Thoracic aorta (tissue), 2 donors: ENCODE results near the gene HMG20A. TPM values are rescaled to one million over a fixed set of nuclear protein-coding genes. Genes with fewer than 3 reads are reported as not detected.

ENCODE experiments used
- ATAC-seq: fragments of 150-250 bp; one replicate; pipeline ENCODE4 v1.8.0; 2017; ENCODE audit warnings: low read depth; ENCODE audit not compliant: insufficient number of reproducible peaks, low FRiP score
- DNase-seq: peaks from one replicate; pipeline ENCODE4 v3.0.0-alpha.2; 2020; ENCODE audit warnings: low spot score
- H3K27ac ChIP-seq, 2 donors: fragments of 200-600 bp; sonication (generic); 1 replicate in 1 of 2; 2 replicates in 1 of 2; pipeline ENCODE4 v1.5.1; 2016; ENCODE audit warnings: mild to moderate bottlenecking in 2 of 2, moderate library complexity in 2 of 2
- H3K27me3 ChIP-seq: fragments of 200-600 bp; sonication (generic); replicated peaks from 2 replicates; pipeline ENCODE4 v1.6.0; 2016; ENCODE audit warnings: mild to moderate bottlenecking; ENCODE audit not compliant: insufficient read depth
- H3K36me3 ChIP-seq: fragments of 200-600 bp; sonication (generic); one replicate; pipeline ENCODE4 v1.5.1; 2016
- H3K4me1 ChIP-seq, 2 donors: fragments of 200-600 bp; sonication (generic); 1 replicate in 1 of 2; 2 replicates in 1 of 2; pipeline versions ENCODE4 v1.5.1 to v1.6.0; 2016; ENCODE audit warnings: low read depth in 2 of 2, mild to moderate bottlenecking in 1 of 2; ENCODE audit not compliant: control insufficient read depth in 1 of 2
- H3K4me3 ChIP-seq: fragments of 200-600 bp; sonication (generic); 2 replicates; pipeline ENCODE4 v1.5.1; 2016; ENCODE audit warnings: mild to moderate bottlenecking
- H3K9me3 ChIP-seq: fragments of 200-600 bp; sonication (generic); 2 replicates; pipeline ENCODE4 v1.5.1; 2016
- total RNA-seq, 2 donors: library from RNA; depleted of rRNA; stranded (reverse); fragments of >200 nt; gene quantifications; one replicate each; pipeline versions ENCODE4 v1.1.0 to v1.2.3, GENCODE V29; 2016
- TF ChIP-seq, protein P1 (sequence below): fragments of 200-600 bp; sonication (generic); IDR thresholded peaks from one replicate; pipeline ENCODE4 v1.5.1; 2019; ENCODE audit warnings: antibody characterized with exemption

HMG20A gene
- total RNA-seq, 2 donors from 2014 or later: 25.7 to 47.3 TPM

DNA sequence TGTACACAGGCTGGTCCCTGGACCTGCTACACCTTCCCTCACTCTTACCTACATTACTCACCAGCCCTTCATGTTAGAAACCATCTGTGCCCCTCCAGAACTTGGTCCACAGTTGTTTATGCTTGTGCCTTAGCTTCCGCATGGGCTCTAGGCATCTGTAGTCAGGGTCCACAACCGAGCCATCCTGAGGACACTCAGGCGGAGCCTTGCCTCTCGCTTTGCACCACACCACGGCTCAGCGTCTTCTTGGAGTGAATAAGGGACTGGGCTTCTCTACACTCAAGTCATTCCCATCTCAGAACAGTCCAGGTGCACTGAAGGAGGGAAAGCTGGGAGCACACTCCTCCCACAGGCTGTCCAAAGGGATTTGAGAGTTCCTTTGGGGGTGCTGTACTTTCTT lies 97.8 kb downstream of the HMG20A start:
- no peak overlapping the region for H3K27ac ChIP-seq
- no peaks in the 10 kb centered on the region for H3K9me3 ChIP-seq
- H3K36me3 ChIP-seq: no peaks in the 10 kb centered on the region
- no peaks in the 10 kb centered on the region for H3K4me1 ChIP-seq
- no peaks in the 10 kb centered on the region for H3K27me3 ChIP-seq
- TF ChIP-seq, protein P1, sequence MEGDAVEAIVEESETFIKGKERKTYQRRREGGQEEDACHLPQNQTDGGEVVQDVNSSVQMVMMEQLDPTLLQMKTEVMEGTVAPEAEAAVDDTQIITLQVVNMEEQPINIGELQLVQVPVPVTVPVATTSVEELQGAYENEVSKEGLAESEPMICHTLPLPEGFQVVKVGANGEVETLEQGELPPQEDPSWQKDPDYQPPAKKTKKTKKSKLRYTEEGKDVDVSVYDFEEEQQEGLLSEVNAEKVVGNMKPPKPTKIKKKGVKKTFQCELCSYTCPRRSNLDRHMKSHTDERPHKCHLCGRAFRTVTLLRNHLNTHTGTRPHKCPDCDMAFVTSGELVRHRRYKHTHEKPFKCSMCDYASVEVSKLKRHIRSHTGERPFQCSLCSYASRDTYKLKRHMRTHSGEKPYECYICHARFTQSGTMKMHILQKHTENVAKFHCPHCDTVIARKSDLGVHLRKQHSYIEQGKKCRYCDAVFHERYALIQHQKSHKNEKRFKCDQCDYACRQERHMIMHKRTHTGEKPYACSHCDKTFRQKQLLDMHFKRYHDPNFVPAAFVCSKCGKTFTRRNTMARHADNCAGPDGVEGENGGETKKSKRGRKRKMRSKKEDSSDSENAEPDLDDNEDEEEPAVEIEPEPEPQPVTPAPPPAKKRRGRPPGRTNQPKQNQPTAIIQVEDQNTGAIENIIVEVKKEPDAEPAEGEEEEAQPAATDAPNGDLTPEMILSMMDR: no peak
- no peak for DNase-seq
- no peak for ATAC-seq
- no peak overlapping the region for H3K4me3 ChIP-seq

DNA sequence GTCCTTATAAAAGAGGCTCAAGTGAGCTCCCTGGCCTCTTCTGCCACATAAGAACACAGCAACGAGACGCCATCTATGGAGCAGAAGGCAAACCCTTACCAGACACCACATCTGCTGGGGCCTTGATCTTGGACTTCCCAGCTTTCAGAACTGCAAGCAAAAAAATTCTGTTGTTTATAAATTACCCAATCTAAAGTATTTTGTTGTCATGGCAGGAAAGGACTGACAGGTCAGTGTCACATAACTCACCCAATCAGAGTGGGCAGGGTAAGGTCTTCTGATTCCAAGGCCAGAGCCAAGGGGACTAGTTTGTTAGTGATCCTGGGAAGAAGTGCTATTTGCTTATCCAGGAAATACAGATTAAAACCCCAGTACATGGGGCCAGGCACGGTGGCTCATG lies 98.9 kb downstream of the HMG20A start:
- Histone ChIP-seq H3K27me3 (no peaks in the 10 kb centered on the region), H3K9me3 (no peaks in the 10 kb centered on the region), H3K4me3 (no peak overlapping the region), H3K36me3 (no peaks in the 10 kb centered on the region), H3K4me1 (no peaks in the 10 kb centered on the region), H3K27ac (no peak overlapping the region)
- ATAC-seq (no peak), DNase-seq (no peak)
- TF ChIP-seq, protein P1: no peak

DNA sequence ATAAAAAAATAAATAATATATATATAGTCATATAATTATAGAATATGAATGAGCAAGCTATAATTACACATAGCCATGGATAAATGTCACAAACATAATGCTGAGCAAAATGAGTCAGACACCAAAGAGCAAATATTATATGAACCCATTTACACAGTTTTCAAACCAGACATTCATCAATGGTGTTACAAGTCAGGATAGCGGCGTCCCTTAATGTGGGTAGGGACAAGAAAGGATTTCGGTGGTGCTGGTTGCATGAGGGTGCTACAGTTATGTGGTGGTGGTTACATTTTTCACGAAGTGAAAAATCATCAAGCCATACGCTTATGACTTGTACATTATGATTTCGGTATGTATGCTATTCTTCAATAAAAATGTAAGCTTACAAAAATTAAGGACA lies 100.5 kb downstream of the HMG20A start:
- TF ChIP-seq, protein P1: no peak
- no peak overlapping the region for H3K27ac ChIP-seq
- H3K4me3 ChIP-seq: no peak overlapping the region
- H3K9me3 ChIP-seq: no peaks in the 10 kb centered on the region
- no peaks in the 10 kb centered on the region for H3K36me3 ChIP-seq
- no peak for ATAC-seq
- H3K27me3 ChIP-seq: no peaks in the 10 kb centered on the region
- DNase-seq: no peak
- no peaks in the 10 kb centered on the region for H3K4me1 ChIP-seq

DNA sequence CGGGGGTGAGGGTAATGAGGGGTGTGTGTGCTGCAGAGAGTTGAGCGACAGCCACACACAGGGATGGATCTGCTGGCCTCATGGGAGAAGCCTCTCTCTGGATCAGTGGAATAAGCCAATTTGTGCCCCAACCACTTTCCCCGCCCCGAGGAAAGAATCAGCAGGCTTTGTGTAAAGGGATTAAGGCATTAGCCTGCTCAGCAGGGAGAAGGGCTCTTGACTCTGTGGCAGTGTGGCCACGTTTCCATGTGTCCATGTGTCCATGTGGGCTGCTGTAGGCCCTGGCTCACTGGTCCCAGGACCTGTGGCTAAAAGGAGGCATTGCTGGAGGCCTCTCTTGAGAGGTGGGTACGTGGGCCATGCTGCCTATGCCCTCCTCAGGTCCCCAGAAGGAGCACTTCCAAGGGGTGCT lies 104.7 kb downstream of the HMG20A start:
- no peaks in the 10 kb centered on the region for H3K4me1 ChIP-seq
- TF ChIP-seq, protein P1: no peak
- no peaks in the 10 kb centered on the region for H3K9me3 ChIP-seq
- no peaks in the 10 kb centered on the region for H3K36me3 ChIP-seq
- no peaks in the 10 kb centered on the region for H3K27me3 ChIP-seq
- DNase-seq: no peak
- H3K4me3 ChIP-seq: no peak overlapping the region
- no peak for ATAC-seq
- no peak overlapping the region for H3K27ac ChIP-seq

GRCh38 chr15:77525907-77526594 lies 105.4 kb downstream of the HMG20A start:
- no peak for ATAC-seq
- Histone ChIP-seq H3K27ac (no peak overlapping the region), H3K9me3 (no peaks in the 10 kb centered on the region), H3K36me3 (no peaks in the 10 kb centered on the region), H3K4me1 (no peaks in the 10 kb centered on the region), H3K27me3 (no peaks in the 10 kb centered on the region), H3K4me3 (no peak overlapping the region)
- TF ChIP-seq, protein P1: no peak
- DNase-seq: no peak
